Hippocampal formation (tissue), 2 donors: ENCODE results near the gene TOR4A.

ENCODE experiments used
- DNase-seq, 2 donors: peaks; one replicate each; lab custom pipeline; 2025; lab: John Stamatoyannopoulos, UW

TOR4A gene

GRCh38 chr9:137277329-137278041, at the start of gene TOR4A:
Gene TOR4A (plus strand): TSS chr9:137277726. CDS start chr9:137278690, 964 bp downstream.
- DNase-seq, result no peak

GRCh38 chr9:137227853-137228505, 49.5 kb upstream of the TOR4A start:
- no peak for DNase-seq

DNA sequence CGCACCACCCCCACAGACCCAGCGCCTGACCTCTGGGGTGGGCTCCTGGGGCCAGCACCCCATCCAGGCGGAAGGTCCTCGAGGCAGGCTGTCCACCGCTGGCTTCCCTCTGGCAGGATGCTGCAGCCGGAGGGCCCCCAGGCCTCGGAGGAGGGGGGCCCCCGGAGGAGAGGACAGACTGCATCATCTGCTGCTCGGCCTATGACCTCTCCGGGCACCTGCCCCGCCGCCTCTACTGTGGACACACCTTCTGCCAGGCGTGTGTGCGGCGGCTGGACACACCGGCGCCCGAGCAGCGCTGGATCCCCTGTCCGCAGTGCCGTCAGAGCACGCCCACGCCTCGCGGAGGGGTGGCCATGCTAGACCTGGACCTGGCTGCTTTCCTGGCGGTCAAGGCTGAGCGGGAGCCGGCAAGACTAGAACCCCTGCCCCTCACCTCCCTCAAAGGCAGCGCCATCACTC, 49.0 kb upstream of the TOR4A start:
- no peak for DNase-seq

DNA sequence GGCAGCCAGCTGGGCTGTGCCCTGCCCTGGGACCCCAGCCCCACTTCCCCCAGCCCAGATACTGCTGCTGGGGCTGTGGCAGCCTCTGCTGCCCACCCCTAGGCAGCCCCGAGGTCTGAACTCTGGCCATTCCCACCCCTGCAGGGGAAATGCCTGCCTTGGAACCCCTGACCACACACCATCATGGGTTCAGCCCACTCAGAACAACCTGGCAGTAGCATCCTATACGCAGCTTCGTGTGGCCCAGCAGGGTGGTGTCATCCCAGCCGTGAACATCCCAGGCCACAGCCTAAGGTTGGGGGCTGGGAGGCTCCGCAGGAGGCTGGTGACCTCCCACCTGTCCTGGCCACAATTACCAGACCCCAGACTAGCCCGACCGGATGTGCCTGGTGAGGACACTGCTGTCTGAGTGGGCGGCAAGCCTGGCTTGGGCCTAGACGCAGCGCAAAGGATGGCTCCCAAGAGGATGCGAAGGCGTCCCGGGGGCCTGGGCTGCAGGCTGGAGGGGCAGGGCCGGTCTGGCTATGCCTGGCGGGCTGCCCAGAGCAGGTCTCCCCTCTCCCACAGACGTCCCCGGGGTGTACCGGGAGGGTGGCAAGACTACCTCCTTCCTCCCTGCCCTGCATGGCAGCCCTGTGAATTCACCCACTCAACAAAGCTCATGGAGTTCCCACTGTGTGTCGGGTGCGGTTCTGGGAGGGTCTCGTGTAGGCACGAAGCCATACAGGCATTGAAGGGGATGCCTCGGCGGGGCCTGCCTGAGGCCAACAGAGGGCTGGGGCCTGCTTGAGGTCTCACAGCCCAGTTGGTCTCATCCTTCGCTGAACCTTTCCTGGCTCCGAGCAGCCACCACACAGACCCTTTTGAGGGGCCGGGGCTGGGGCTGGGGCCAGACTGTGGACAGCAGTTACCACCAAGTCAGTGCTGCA, 48.3 kb upstream of the TOR4A start:
- DNase-seq, result no peak

DNA sequence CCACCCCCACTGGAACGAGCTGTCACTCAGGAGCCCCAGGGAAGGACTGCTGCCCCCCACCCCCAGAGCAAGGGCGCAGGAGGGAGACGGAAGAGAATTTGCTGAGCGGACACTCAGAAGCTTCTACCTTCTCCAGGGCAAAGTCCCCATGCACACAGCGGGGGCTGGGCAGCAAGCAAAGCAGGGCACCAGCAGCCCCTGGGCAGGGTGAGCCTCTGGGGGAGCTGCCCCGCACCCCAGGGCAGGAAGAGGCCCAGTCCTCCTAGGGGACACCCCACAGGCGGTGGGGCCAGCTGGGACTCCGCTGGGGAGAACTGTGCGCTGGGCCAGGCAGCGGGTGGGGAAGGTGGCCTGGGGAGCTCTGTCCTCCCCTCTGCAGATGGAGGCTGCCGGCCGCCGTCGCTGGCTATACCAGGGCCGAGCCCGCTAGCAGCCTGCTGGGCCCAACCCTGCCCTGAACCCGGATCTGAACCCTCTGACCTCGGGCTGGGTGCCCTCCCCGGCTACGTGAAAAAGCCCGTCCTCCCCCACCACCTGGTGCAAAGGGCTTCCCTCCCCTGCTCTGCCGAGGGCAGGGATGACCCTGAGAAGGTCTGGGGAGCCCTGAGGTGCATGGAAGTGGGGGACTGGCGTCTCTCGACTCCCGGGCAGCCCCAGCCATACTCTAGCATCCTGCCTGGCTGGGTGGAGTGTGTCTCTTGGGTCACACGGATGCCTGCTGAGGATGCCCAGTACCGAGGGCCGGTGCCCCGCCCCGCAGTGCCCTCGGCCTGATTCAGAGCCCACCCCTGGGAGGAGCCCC, 47.4 kb upstream of the TOR4A start:
- DNase-seq, result no peak

- no peak for DNase-seq
Measured at GRCh38 chr9:137230705-137231371, 46.7 kb upstream of the TOR4A start, which contains the start of gene SLC34A3. Gene SLC34A3 (plus strand): TSS chr9:137230901. CDS start chr9:137231703, 802 bp downstream.

DNA sequence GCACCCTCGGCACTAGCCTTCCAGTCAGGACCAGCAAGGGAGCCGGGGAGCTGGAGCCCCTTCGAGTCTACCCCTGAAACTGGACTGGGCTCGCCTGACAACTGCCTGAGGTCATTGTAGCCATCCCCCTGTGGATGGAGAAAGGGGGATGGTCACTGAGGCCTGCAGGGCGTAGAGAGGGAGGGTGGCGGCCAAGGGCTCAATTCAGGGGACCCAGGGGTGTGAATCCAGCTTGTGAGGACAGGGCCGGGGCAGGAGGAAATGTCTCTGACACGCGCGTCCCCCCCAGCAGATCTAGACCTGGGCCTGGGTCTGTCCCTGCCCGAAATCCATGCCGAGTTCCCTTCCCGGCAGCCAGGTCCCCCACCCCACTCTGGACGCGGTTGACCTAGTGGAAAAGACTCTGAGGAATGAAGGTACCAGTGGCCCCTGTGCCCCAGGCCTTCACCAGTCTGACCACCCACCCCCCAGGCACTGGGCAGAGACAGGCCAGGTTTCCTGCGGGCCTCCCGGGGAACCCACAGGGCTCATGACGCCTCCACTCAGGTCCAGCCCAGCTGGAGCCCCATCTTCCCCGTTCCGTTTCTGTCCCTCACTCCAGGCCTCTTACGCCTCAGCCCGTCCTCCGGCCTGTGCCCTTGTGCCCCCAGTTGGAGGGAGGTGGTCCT, 46.0 kb upstream of the TOR4A start:
- no peak for DNase-seq

DNA sequence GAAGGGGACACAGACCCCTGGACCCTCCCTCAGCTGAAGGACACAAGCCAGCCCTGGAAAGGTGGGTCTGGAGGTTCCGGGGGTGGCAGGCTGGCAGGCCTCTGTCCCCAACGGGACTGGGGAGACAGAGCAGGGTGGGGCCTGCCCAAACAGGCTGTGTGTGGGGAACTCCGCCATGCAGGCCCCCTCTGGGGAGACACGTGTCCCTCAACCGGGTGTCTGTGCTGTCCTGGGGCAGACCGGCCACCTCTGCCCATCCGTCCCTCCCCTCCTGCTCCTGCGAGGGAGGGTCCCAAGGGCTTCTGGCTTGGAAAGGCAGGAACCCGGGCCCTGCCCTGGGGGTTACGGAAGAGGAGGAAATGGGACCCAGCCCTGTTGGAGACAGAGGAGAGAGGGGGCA, 45.4 kb upstream of the TOR4A start:
- DNase-seq, result no peak

GRCh38 chr9:137232510-137232909, 45.0 kb upstream of the TOR4A start:
- no peak for DNase-seq

DNA sequence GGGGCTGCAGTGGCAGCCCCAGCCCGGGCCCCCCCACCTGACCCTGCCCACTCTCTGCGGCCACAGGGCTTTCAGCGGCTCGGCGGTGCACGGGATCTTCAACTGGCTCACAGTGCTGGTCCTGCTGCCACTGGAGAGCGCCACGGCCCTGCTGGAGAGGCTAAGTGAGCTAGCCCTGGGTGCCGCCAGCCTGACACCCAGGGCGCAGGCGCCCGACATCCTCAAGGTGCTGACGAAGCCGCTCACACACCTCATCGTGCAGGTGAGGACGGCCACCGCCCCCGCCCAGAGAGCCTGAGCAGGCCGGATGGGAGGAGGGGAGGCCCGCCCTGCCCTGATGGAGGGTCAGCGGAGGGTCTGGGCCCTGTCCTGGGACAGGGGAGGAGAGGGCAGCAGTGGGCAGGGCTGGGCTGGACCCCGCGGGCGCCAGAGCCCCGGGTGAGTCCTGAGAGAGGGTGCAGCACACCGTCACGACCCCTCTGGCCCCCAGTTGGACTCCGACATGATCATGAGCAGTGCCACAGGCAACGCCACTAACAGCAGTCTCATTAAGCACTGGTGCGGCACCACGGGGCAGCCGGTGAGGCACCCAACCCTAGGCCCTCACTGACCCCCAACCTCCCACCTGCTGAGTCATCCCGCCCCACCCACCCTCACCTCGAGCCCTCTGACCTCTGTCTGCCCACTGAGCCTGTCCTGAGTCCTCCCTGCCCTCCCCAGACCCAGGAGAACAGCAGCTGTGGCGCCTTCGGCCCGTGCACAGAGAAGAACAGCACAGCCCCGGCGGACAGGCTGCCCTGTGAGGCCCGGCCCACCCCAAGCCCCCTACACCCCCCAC, 44.2 kb upstream of the TOR4A start:
- no peak for DNase-seq

DNA sequence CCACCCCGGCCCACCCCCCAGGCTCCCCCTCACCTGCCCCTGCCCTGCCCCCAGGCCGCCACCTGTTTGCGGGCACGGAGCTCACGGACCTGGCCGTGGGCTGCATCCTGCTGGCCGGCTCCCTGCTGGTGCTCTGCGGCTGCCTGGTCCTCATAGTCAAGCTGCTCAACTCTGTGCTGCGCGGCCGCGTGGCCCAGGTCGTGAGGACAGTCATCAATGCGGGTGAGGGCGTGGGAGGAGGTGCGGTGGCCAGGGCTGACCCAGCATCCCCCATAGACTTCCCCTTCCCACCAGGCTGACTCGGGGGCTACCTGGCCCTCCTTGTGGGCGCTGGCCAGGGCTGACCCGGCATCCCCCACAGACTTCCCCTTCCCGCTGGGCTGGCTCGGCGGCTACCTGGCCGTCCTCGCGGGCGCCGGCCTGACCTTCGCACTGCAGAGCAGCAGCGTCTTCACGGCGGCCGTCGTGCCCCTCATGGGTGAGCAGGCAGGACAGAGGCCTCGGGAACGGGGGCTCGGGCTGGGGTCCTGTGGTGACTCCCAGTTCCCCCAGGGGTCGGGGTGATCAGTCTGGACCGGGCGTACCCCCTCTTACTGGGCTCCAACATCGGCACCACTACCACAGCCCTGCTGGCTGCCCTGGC, 43.4 kb upstream of the TOR4A start:
- no peak for DNase-seq

DNA sequence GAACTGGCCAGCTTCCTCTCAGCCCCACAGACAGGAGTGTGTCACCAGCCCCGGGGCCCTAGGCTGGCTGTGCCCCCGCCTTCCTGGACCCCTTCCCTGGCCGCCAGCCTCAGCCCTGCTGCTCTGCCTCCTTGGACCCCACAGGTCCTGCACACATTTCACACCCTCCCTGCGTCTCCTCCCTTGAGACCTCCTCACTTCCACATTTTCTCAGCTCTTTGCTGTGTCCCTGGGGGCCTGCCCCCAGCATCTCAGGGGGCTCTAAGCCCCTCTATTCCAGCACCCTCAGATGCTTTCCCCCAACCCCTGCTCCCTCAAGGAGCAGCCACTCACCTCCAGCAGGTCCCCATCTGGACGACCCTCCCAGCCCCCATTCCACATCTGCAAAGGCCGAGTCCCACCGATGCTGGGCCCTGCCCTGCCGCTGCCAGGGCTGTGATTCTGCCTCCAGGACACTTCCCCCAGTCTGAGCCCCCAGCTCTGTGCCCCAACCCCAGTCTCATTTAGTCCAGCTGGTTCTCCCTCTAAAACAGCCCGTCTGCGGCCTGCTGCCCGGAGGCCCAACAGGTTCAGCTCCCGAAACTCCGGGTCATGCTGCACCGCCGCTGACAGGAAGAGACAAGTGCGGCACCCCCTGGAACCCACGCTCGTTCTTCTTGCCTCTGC, 42.6 kb upstream of the TOR4A start:
- no peak for DNase-seq

- no peak for DNase-seq
Measured at GRCh38 chr9:137235424-137236237, 41.9 kb upstream of the TOR4A start.

- DNase-seq, result peak; percentile 46 to 71
Measured at GRCh38 chr9:137236238-137236935, 41.1 kb upstream of the TOR4A start.

- no peak for DNase-seq
Measured at GRCh38 chr9:137236936-137237421, 40.5 kb upstream of the TOR4A start.
